ENCODE data around the gene SPATA3.

Gene SPATA3

GRCh38 chr2:230976671-230977171, 19.2 kb upstream of the SPATA3 start:
- no peaks in the 10 kb centered on the region for H3K27me3 ChIP-seq (ENCODE audit: control insufficient read depth in 3 of 3, insufficient read depth in 3 of 3, low read depth in 1 of 3, low read length in 3 of 3)
- H2AFZ ChIP-seq (ENCODE audit: low read length), result peak overlapping the region; percentile 42
- H3K79me1 ChIP-seq (ENCODE audit: low read depth, low read length), result no peaks in the 10 kb centered on the region
- H2BK12ac ChIP-seq (ENCODE audit: low read length), result no peak overlapping the region
- H3K14ac ChIP-seq (ENCODE audit: low read length), result no peak overlapping the region
- H3K4me2 ChIP-seq (ENCODE audit: insufficient read depth, low read length, poor library complexity, severe bottlenecking), result no peak overlapping the region
- no peak overlapping the region for H3K9ac ChIP-seq (ENCODE audit: low read depth, low read length, poor library complexity)
- no peak overlapping the region for H4K8ac ChIP-seq (ENCODE audit: low read depth, low read length)
- no peak overlapping the region for H3K4ac ChIP-seq (ENCODE audit: low read length)
- DNase-seq (ENCODE audit: low spot score), result no peak
- no peak overlapping the region for H3K23ac ChIP-seq (ENCODE audit: low read depth, low read length, poor library complexity)
- H2AK5ac ChIP-seq (ENCODE audit: low read depth, low read length), result no peak overlapping the region
- no peak overlapping the region for H2BK15ac ChIP-seq (ENCODE audit: low read length)
- no CpG with 5 or more reads among the region's 6 CpGs for WGBS, 2 donors (ENCODE audit: extremely low coverage in 2 of 2, insufficient read length in 2 of 2, insufficient replicate concordance in 1 of 2)
- no peaks in the 10 kb centered on the region for H3K36me3 ChIP-seq (replicated peaks in 1 of 2; ENCODE audit: control insufficient read depth in 2 of 2, insufficient read depth in 2 of 2, low read length in 2 of 2)
- peaks cover 1 to 4% of the 10 kb centered on the region in 2 donors for H3K9me3 ChIP-seq (replicated peaks in 1 of 2; ENCODE audit: control insufficient read depth in 2 of 2, insufficient read depth in 1 of 2, low read depth in 1 of 2, low read length in 2 of 2)
- H3K4me1 ChIP-seq (ENCODE audit: control insufficient read depth in 2 of 2, insufficient read depth in 1 of 2, low read depth in 1 of 2, low read length in 2 of 2), result peaks cover 5 to 15% of the 10 kb centered on the region in 2 donors
- H4K91ac ChIP-seq (ENCODE audit: low read depth, low read length, poor library complexity), result no peak overlapping the region
- H2BK5ac ChIP-seq (ENCODE audit: low read length), result no peak overlapping the region
- no peak overlapping the region for H2BK120ac ChIP-seq (ENCODE audit: low read depth, low read length)
- no peak overlapping the region for H3K27ac ChIP-seq (replicated peaks; ENCODE audit: low read length)
- H3K18ac ChIP-seq (ENCODE audit: low read length), result no peak overlapping the region
- H3K4me3 ChIP-seq (ENCODE audit: low read length in 2 of 2), result no peak overlapping the region

- H3K79me1 ChIP-seq (ENCODE audit: low read depth, low read length), result no peaks in the 10 kb centered on the region
- no peaks in the 10 kb centered on the region for H3K9me3 ChIP-seq (replicated peaks in 1 of 2; ENCODE audit: control insufficient read depth in 2 of 2, insufficient read depth in 1 of 2, low read depth in 1 of 2, low read length in 2 of 2)
- peaks cover 5 to 15% of the 10 kb centered on the region in 2 donors for H3K4me1 ChIP-seq (ENCODE audit: control insufficient read depth in 2 of 2, insufficient read depth in 1 of 2, low read depth in 1 of 2, low read length in 2 of 2)
- no peak overlapping the region for H3K9ac ChIP-seq (ENCODE audit: low read depth, low read length, poor library complexity)
- H3K4me2 ChIP-seq (ENCODE audit: insufficient read depth, low read length, poor library complexity, severe bottlenecking), result no peak overlapping the region
- H3K4ac ChIP-seq (ENCODE audit: low read length), result no peak overlapping the region
- H2BK12ac ChIP-seq (ENCODE audit: low read length), result no peak overlapping the region
- H3K27ac ChIP-seq (replicated peaks; ENCODE audit: low read length), result no peak overlapping the region
- no peak overlapping the region for H2AK5ac ChIP-seq (ENCODE audit: low read depth, low read length)
- H4K91ac ChIP-seq (ENCODE audit: low read depth, low read length, poor library complexity), result no peak overlapping the region
- no peak overlapping the region for H3K18ac ChIP-seq (ENCODE audit: low read length)
- H3K23ac ChIP-seq (ENCODE audit: low read depth, low read length, poor library complexity), result no peak overlapping the region
- H3K27me3 ChIP-seq (ENCODE audit: control insufficient read depth in 3 of 3, insufficient read depth in 3 of 3, low read depth in 1 of 3, low read length in 3 of 3), result no peaks in the 10 kb centered on the region
- no CpG with 5 or more reads among the region's 1 CpG for WGBS, 2 donors (ENCODE audit: extremely low coverage in 2 of 2, insufficient read length in 2 of 2, insufficient replicate concordance in 1 of 2)
- H2AFZ ChIP-seq (ENCODE audit: low read length), result no peak overlapping the region
- H3K4me3 ChIP-seq (ENCODE audit: low read length in 2 of 2), result no peak overlapping the region
- no peak overlapping the region for H2BK120ac ChIP-seq (ENCODE audit: low read depth, low read length)
- H3K14ac ChIP-seq (ENCODE audit: low read length), result no peak overlapping the region
- no peak overlapping the region for H2BK15ac ChIP-seq (ENCODE audit: low read length)
- H4K8ac ChIP-seq (ENCODE audit: low read depth, low read length), result no peak overlapping the region
- no peaks in the 10 kb centered on the region for H3K36me3 ChIP-seq (replicated peaks in 1 of 2; ENCODE audit: control insufficient read depth in 2 of 2, insufficient read depth in 2 of 2, low read length in 2 of 2)
- H2BK5ac ChIP-seq (ENCODE audit: low read length), result no peak overlapping the region
- DNase-seq (ENCODE audit: low spot score), result no peak
These were observed 15.5 kb upstream of the SPATA3 start for GRCh38 chr2:230980468-230980867.

GRCh38 chr2:230981704-230982103, 14.2 kb upstream of the SPATA3 start:
- Histone ChIP-seq H3K4me2 (ENCODE audit: insufficient read depth, low read length, poor library complexity, severe bottlenecking) (no peak overlapping the region), H2AFZ (ENCODE audit: low read length) (no peak overlapping the region), H3K14ac (ENCODE audit: low read length) (no peak overlapping the region), H3K9me3 (replicated peaks in 1 of 2; ENCODE audit: control insufficient read depth in 2 of 2, insufficient read depth in 1 of 2, low read depth in 1 of 2, low read length in 2 of 2) (no peaks in the 10 kb centered on the region), H4K8ac (ENCODE audit: low read depth, low read length) (no peak overlapping the region), H2AK5ac (ENCODE audit: low read depth, low read length) (no peak overlapping the region), H3K23ac (ENCODE audit: low read depth, low read length, poor library complexity) (no peak overlapping the region), H2BK15ac (ENCODE audit: low read length) (no peak overlapping the region), H3K27me3 (ENCODE audit: control insufficient read depth in 3 of 3, insufficient read depth in 3 of 3, low read depth in 1 of 3, low read length in 3 of 3) (peaks cover 0 to 1% (median 0%) of the 10 kb centered on the region in 3 experiments), H3K18ac (ENCODE audit: low read length) (no peak overlapping the region), H4K91ac (ENCODE audit: low read depth, low read length, poor library complexity) (no peak overlapping the region), H3K36me3 (replicated peaks in 1 of 2; ENCODE audit: control insufficient read depth in 2 of 2, insufficient read depth in 2 of 2, low read length in 2 of 2) (no peaks in the 10 kb centered on the region), H2BK12ac (ENCODE audit: low read length) (no peak overlapping the region), H3K4me1 (ENCODE audit: control insufficient read depth in 2 of 2, insufficient read depth in 1 of 2, low read depth in 1 of 2, low read length in 2 of 2) (peaks cover 5 to 10% of the 10 kb centered on the region in 2 donors), H2BK5ac (ENCODE audit: low read length) (no peak overlapping the region), H3K9ac (ENCODE audit: low read depth, low read length, poor library complexity) (no peak overlapping the region), H3K4ac (ENCODE audit: low read length) (no peak overlapping the region), H2BK120ac (ENCODE audit: low read depth, low read length) (no peak overlapping the region), H3K27ac (replicated peaks; ENCODE audit: low read length) (no peak overlapping the region), H3K4me3 (ENCODE audit: low read length in 2 of 2) (no peak overlapping the region), H3K79me1 (ENCODE audit: low read depth, low read length) (no peaks in the 10 kb centered on the region)
- WGBS, 2 donors (ENCODE audit: extremely low coverage in 2 of 2, insufficient read length in 2 of 2, insufficient replicate concordance in 1 of 2), result no CpG with 5 or more reads among the region's 8 CpGs
- no peak for DNase-seq (ENCODE audit: low spot score)

GRCh38 chr2:230982126-230982525, 13.8 kb upstream of the SPATA3 start:
- no peak overlapping the region for H2BK15ac ChIP-seq (ENCODE audit: low read length)
- no peaks in the 10 kb centered on the region for H3K9me3 ChIP-seq (replicated peaks in 1 of 2; ENCODE audit: control insufficient read depth in 2 of 2, insufficient read depth in 1 of 2, low read depth in 1 of 2, low read length in 2 of 2)
- DNase-seq (ENCODE audit: low spot score), result no peak
- H3K18ac ChIP-seq (ENCODE audit: low read length), result no peak overlapping the region
- H2BK5ac ChIP-seq (ENCODE audit: low read length), result no peak overlapping the region
- peaks cover 5 to 9% of the 10 kb centered on the region in 2 donors for H3K4me1 ChIP-seq (ENCODE audit: control insufficient read depth in 2 of 2, insufficient read depth in 1 of 2, low read depth in 1 of 2, low read length in 2 of 2)
- no peaks in the 10 kb centered on the region for H3K36me3 ChIP-seq (replicated peaks in 1 of 2; ENCODE audit: control insufficient read depth in 2 of 2, insufficient read depth in 2 of 2, low read length in 2 of 2)
- no CpG with 5 or more reads among the region's 5 CpGs for WGBS, 2 donors (ENCODE audit: extremely low coverage in 2 of 2, insufficient read length in 2 of 2, insufficient replicate concordance in 1 of 2)
- H2BK120ac ChIP-seq (ENCODE audit: low read depth, low read length), result no peak overlapping the region
- no peak overlapping the region for H2AK5ac ChIP-seq (ENCODE audit: low read depth, low read length)
- H3K4me2 ChIP-seq (ENCODE audit: insufficient read depth, low read length, poor library complexity, severe bottlenecking), result no peak overlapping the region
- H3K14ac ChIP-seq (ENCODE audit: low read length), result no peak overlapping the region
- no peak overlapping the region for H3K4me3 ChIP-seq (ENCODE audit: low read length in 2 of 2)
- no peak overlapping the region for H3K23ac ChIP-seq (ENCODE audit: low read depth, low read length, poor library complexity)
- no peak overlapping the region for H2BK12ac ChIP-seq (ENCODE audit: low read length)
- H3K79me1 ChIP-seq (ENCODE audit: low read depth, low read length), result no peaks in the 10 kb centered on the region
- no peak overlapping the region for H4K91ac ChIP-seq (ENCODE audit: low read depth, low read length, poor library complexity)
- H2AFZ ChIP-seq (ENCODE audit: low read length), result no peak overlapping the region
- H3K4ac ChIP-seq (ENCODE audit: low read length), result no peak overlapping the region
- peaks cover 0 to 2% (median 0%) of the 10 kb centered on the region in 3 experiments for H3K27me3 ChIP-seq (ENCODE audit: control insufficient read depth in 3 of 3, insufficient read depth in 3 of 3, low read depth in 1 of 3, low read length in 3 of 3)
- H4K8ac ChIP-seq (ENCODE audit: low read depth, low read length), result no peak overlapping the region
- no peak overlapping the region for H3K9ac ChIP-seq (ENCODE audit: low read depth, low read length, poor library complexity)
- H3K27ac ChIP-seq (replicated peaks; ENCODE audit: low read length), result no peak overlapping the region
